WTC11 (cell line): ENCODE data around the gene CLCA2. TPM values are rescaled to one million over a fixed set of nuclear protein-coding genes. Genes with fewer than 3 reads are reported as not detected.

ENCODE experiments used
- ATAC-seq: fragments of 200-7000 bp; cut with Tn5 transposase; 2 replicates; pipeline ENCODE4 v1.10.0; 2021; ENCODE audit warnings: mild to moderate bottlenecking, moderate library complexity
- CTCF ChIA-PET: fragments of 300-600 bp; sonication (Branson Sonifier 250); formaldehyde crosslinking; loops from one replicate; lab custom pipeline; 2021; ENCODE audit warnings: antibody characterized with exemption; lab: Charles Lee
- POLR2A ChIA-PET: fragments of 350-600 bp; sonication (Branson Sonifier 250); formaldehyde crosslinking; loops from one replicate; lab custom pipeline; 2021; ENCODE audit warnings: antibody characterized with exemption; lab: Charles Lee
- DNase-seq: peaks from one replicate; pipeline ENCODE4 v3.0.0; 2021; ENCODE audit warnings: low spot score
- H3K27ac Mint-ChIP-seq: 2 replicates; pipeline ENCODE4 v1.8.0; 2021; ENCODE audit warnings: mixed read lengths
- H3K27me3 Mint-ChIP-seq: 2 replicates; pipeline ENCODE4 v1.8.0; 2021; ENCODE audit warnings: low read depth, mild to moderate bottlenecking, moderate library complexity, mixed read lengths
- H3K36me3 Mint-ChIP-seq: 2 replicates; pipeline ENCODE4 v1.8.0; 2021; ENCODE audit warnings: mixed read lengths
- H3K4me1 Mint-ChIP-seq: 2 replicates; pipeline ENCODE4 v1.8.0; 2022; ENCODE audit warnings: mixed read lengths
- H3K4me3 Mint-ChIP-seq: 2 replicates; pipeline ENCODE4 v1.8.0; 2021; ENCODE audit warnings: mild to moderate bottlenecking, moderate library complexity, mixed read lengths
- H3K9me3 Mint-ChIP-seq: 2 replicates; pipeline ENCODE4 v1.8.0; 2021; ENCODE audit warnings: mixed read lengths
- AFF4 ChIP-seq: sonication (generic); formaldehyde crosslinking; IDR thresholded peaks from 2 replicates; pipeline ENCODE4 v1.8.1; 2023; ENCODE audit warnings: mild to moderate bottlenecking, missing genetic modification reagents, borderline replicate concordance
- ATF6 ChIP-seq: sonication (generic); formaldehyde crosslinking; IDR thresholded peaks from 2 replicates; pipeline ENCODE4 v1.8.1; 2023; ENCODE audit warnings: mild to moderate bottlenecking, missing genetic modification reagents
- E2F1 ChIP-seq: sonication (generic); formaldehyde crosslinking; IDR thresholded peaks from 2 replicates; pipeline ENCODE4 v1.8.0; 2022; ENCODE audit warnings: mild to moderate bottlenecking, missing genetic modification reagents
- MLX ChIP-seq: sonication (generic); formaldehyde crosslinking; IDR thresholded peaks from 2 replicates; pipeline ENCODE4 v1.8.1; 2023; ENCODE audit warnings: mild to moderate bottlenecking, missing genetic modification reagents, moderate library complexity
- MYBL2 ChIP-seq: sonication (generic); formaldehyde crosslinking; IDR thresholded peaks from 2 replicates; pipeline ENCODE4 v1.8.1; 2023; ENCODE audit warnings: mild to moderate bottlenecking, moderate library complexity, missing genetic modification reagents
- NFE2L1 ChIP-seq: sonication (generic); formaldehyde crosslinking; IDR thresholded peaks from 2 replicates; pipeline ENCODE4 v1.8.1; 2023; ENCODE audit warnings: missing genetic modification reagents
- NR3C1 ChIP-seq: sonication (generic); formaldehyde crosslinking; conservative IDR thresholded peaks from 2 replicates; pipeline ENCODE4 v1.8.1; 2023; ENCODE audit warnings: low read depth, mild to moderate bottlenecking, missing genetic modification reagents
- RORB ChIP-seq: fragments of 250-450 bp; sonication (Bioruptor Pico); IDR thresholded peaks from 2 replicates; pipeline ENCODE4 v1.9.0; 2021; ENCODE audit warnings: mild to moderate bottlenecking
- SP1 ChIP-seq: sonication (generic); formaldehyde crosslinking; conservative IDR thresholded peaks from 2 replicates; pipeline ENCODE4 v1.8.1; 2022; ENCODE audit warnings: missing genetic modification reagents
- TCF7 ChIP-seq: sonication (generic); formaldehyde crosslinking; IDR thresholded peaks from 2 replicates; pipeline ENCODE4 v1.8.0; 2022; ENCODE audit warnings: mild to moderate bottlenecking, low read depth, missing genetic modification reagents, moderate library complexity
- ZSCAN18 ChIP-seq: fragments of 250-450 bp; sonication (Bioruptor Pico); IDR thresholded peaks from 2 replicates; pipeline ENCODE4 v2.1.2; 2022; ENCODE audit warnings: mild to moderate bottlenecking, moderate library complexity
- total RNA-seq: library from RNA; stranded (reverse); gene quantifications from 3 replicates; pipeline ENCODE4 v1.2.3, GENCODE V29; 2021

The CLCA2 gene
- total RNA-seq, 1 experiment from 2014 or later = 0.07 TPM

- TF ChIP-seq E2F1 = no peak
Observed at GRCh38 chr1:86409416-86410021, 14.5 kb upstream of the CLCA2 start (continued).

GRCh38 chr1:86410879-86411278 lies 13.1 kb upstream of the CLCA2 start:
- H3K27ac Mint-ChIP-seq = no peak overlapping the region
- ChIA-PET POLR2A (no interaction called here), CTCF (no interaction called here)
- ATAC-seq (no peak), DNase-seq (no peak)
- peaks cover 3% of the 10 kb centered on the region for H3K4me1 Mint-ChIP-seq
- TF ChIP-seq SP1 (CRISPR knock-in tag) = no peak
- TF ChIP-seq E2F1 = no peak
- TF ChIP-seq MLX (CRISPR knock-in tag) = no peak
- no peak for TF ChIP-seq NFE2L1
- no peak for TF ChIP-seq RORB
- TF ChIP-seq ZSCAN18 = no peak
- no peak for TF ChIP-seq AFF4 (CRISPR knock-in tag)
- no peak for TF ChIP-seq TCF7
- no peak for TF ChIP-seq ATF6 (CRISPR knock-in tag)
- H3K9me3 Mint-ChIP-seq = no peaks in the 10 kb centered on the region
- H3K27me3 Mint-ChIP-seq = no peaks in the 10 kb centered on the region
- H3K36me3 Mint-ChIP-seq = no peaks in the 10 kb centered on the region
- no peak overlapping the region for H3K4me3 Mint-ChIP-seq

- Mint-ChIP-seq H3K4me1 (peaks cover 2% of the 10 kb centered on the region), H3K27ac (no peak overlapping the region), H3K27me3 (no peaks in the 10 kb centered on the region), H3K9me3 (no peaks in the 10 kb centered on the region), H3K36me3 (no peaks in the 10 kb centered on the region), H3K4me3 (no peak overlapping the region)
- ATAC-seq (no peak), DNase-seq (no peak)
- CTCF ChIA-PET = no interaction called here
- POLR2A ChIA-PET = no interaction called here
- TF ChIP-seq MYBL2 (CRISPR knock-in tag) (no peak), E2F1 (no peak), NR3C1 (no peak)
Observed at GRCh38 chr1:86416343-86416742, 7.6 kb upstream of the CLCA2 start.
